H1 (cell line): ENCODE results near the gene SLC38A2. TPM values are rescaled to one million over a fixed set of nuclear protein-coding genes. Genes with fewer than 3 reads are reported as not detected.

ENCODE experiments used
- GTF2F1 ChIP-seq: IDR thresholded peaks from 2 replicates; pipeline ENCODE4 v1.6.1; 2012; ENCODE audit warnings: low read depth, low read length, improper control_type of control experiment, borderline replicate concordance
- polyA plus RNA-seq, 7 experiments: library from polyadenylated mRNA; depleted of rRNA in 3 of 7; stranded (reverse) in 5 of 7; unstranded in 2 of 7; fragments of >200 nt in 5 of 7; fragments of 200-250 nt in 2 of 7; gene quantifications; 1 replicate in 5 of 7; 2 replicates in 1 of 7; 4 replicates in 1 of 7; pipeline versions ENCODE4 v1.2.1 to v1.2.3, GENCODE V29; 2011 to 2013; ENCODE audit warnings: missing spikeins in 2 of 7, mixed read lengths in 2 of 7
- total RNA-seq: library from RNA; stranded (reverse); fragmentation: NEBNext Ultra II Directional; extraction: Animal tissue kit (Norgen Biotek cat#: 25700); gene quantifications from 2 replicates; pipeline ENCODE4 v1.2.1, GENCODE V29; 2021
- TF ChIP-seq, protein P1 (sequence below): IDR thresholded peaks from 2 replicates; pipeline ENCODE4 v1.6.1; 2011; ENCODE audit warnings: low read length, improper control_type of control experiment
- TF ChIP-seq, protein P2 (sequence below): IDR thresholded peaks from 2 replicates; pipeline ENCODE4 v1.6.1; 2012; ENCODE audit warnings: low read length, inconsistent platforms

The SLC38A2 gene
- total and polyA plus RNA-seq, 2 of the 8 experiments (the other 6 are each of a cell fraction or from before 2014, with no cell fraction given), result 163 to 684 TPM

DNA sequence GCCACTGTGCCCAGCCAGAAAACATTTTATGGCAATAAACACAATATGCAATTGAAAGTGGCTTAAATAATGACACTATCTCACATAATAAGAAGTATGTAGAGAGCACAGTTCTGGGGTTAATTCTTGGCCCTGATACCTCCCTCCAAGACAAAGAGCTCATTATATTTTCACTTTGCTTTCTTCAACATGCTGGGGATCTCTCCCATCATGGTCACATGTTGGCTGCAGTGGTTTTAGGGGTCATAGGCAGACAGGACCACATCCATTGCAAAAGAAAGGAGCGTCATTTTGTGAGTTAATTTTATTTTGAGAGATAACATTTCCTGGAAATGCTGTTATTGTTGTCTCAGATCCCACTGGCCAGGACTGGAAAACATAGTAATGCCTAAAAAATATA is 8.3 kb upstream of the SLC38A2 start (continued):
- TF ChIP-seq GTF2F1, result no peak
- TF ChIP-seq, protein P1, sequence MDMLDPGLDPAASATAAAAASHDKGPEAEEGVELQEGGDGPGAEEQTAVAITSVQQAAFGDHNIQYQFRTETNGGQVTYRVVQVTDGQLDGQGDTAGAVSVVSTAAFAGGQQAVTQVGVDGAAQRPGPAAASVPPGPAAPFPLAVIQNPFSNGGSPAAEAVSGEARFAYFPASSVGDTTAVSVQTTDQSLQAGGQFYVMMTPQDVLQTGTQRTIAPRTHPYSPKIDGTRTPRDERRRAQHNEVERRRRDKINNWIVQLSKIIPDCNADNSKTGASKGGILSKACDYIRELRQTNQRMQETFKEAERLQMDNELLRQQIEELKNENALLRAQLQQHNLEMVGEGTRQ, result no peak
- TF ChIP-seq, protein P2, sequence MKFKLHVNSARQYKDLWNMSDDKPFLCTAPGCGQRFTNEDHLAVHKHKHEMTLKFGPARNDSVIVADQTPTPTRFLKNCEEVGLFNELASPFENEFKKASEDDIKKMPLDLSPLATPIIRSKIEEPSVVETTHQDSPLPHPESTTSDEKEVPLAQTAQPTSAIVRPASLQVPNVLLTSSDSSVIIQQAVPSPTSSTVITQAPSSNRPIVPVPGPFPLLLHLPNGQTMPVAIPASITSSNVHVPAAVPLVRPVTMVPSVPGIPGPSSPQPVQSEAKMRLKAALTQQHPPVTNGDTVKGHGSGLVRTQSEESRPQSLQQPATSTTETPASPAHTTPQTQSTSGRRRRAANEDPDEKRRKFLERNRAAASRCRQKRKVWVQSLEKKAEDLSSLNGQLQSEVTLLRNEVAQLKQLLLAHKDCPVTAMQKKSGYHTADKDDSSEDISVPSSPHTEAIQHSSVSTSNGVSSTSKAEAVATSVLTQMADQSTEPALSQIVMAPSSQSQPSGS, result no peak
